ENCODE measurements around the gene GRIK1. TPM values are rescaled to one million over a fixed set of nuclear protein-coding genes. Genes with fewer than 3 reads are reported as not detected.

The GRIK1 gene
- total RNA-seq, 1 donor from 2014 or later: 3.2 TPM

- no peak overlapping the region for H3K4me3 ChIP-seq
- no peaks in the 10 kb centered on the region for H3K9me3 ChIP-seq
- H3K36me3 ChIP-seq: no peaks in the 10 kb centered on the region
- no peak for TF ChIP-seq CTCF (IDR thresholded peaks at IDR 0.05)
- no peaks in the 10 kb centered on the region for H3K27me3 ChIP-seq
- no peak overlapping the region for H3K27ac ChIP-seq
- H3K4me1 ChIP-seq: no peaks in the 10 kb centered on the region
- intact Hi-C loops (cut with DNase I): no loop called here
- no peak for DNase-seq (ENCODE audit: extremely low spot score in 2 of 2)
These were observed 440.0 kb downstream of the GRIK1 start for GRCh38 chr21:29499734-29500343.

DNA sequence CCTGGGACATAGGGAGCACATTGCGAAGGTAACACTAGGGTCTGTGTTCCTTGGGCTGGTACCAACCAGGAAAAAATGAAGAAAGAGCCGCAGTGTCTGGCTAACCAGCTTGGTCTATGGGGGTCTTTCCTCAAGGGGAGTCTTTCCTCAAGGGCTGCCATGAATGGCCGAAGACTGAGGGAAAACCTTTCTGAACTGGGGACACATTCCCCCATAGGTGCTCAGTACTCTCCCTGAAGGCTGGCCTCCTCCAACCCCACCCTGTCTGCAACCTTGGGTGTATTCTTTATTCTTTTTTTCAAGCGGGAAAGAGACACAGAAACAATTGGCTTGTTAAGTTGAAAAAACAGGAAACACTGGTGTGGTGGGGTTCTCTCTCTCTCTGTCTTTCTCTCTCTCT, 440.6 kb downstream of the GRIK1 start:
- intact Hi-C loops (cut with DNase I): no loop called here
- no peak overlapping the region for H3K4me3 ChIP-seq
- H3K9me3 ChIP-seq: no peaks in the 10 kb centered on the region
- TF ChIP-seq CTCF (IDR thresholded peaks at IDR 0.05) (no peak), POLR2AphosphoS5 (IDR thresholded peaks at IDR 0.05; ENCODE audit: insufficient read depth in 1 of 2, low read depth in 1 of 2) (no peak), POLR2A (IDR thresholded peaks at IDR 0.05) (no peak)
- H3K27me3 ChIP-seq: no peaks in the 10 kb centered on the region
- no peak overlapping the region for H3K27ac ChIP-seq
- H3K4me1 ChIP-seq: no peaks in the 10 kb centered on the region
- DNase-seq (ENCODE audit: extremely low spot score in 2 of 2): no peak
- no peaks in the 10 kb centered on the region for H3K36me3 ChIP-seq

GRCh38 chr21:29496337-29496736, 443.5 kb downstream of the GRIK1 start:
- H3K36me3 ChIP-seq: no peaks in the 10 kb centered on the region
- DNase-seq (ENCODE audit: extremely low spot score in 2 of 2): no peak
- H3K27me3 ChIP-seq: no peaks in the 10 kb centered on the region
- no peak overlapping the region for H3K27ac ChIP-seq
- TF ChIP-seq POLR2A (IDR thresholded peaks at IDR 0.05) (no peak), POLR2AphosphoS5 (IDR thresholded peaks at IDR 0.05; ENCODE audit: insufficient read depth in 1 of 2, low read depth in 1 of 2) (no peak), CTCF (IDR thresholded peaks at IDR 0.05) (no peak)
- H3K9me3 ChIP-seq: no peaks in the 10 kb centered on the region
- no peaks in the 10 kb centered on the region for H3K4me1 ChIP-seq
- H3K4me3 ChIP-seq: no peak overlapping the region
- intact Hi-C loops (cut with DNase I): no loop called here

GRCh38 chr21:29490016-29490415, 449.8 kb downstream of the GRIK1 start:
- Histone ChIP-seq H3K36me3 (no peaks in the 10 kb centered on the region), H3K4me3 (no peak overlapping the region), H3K27me3 (no peaks in the 10 kb centered on the region), H3K27ac (no peak overlapping the region), H3K9me3 (no peaks in the 10 kb centered on the region), H3K4me1 (no peaks in the 10 kb centered on the region)
- TF ChIP-seq POLR2A (IDR thresholded peaks at IDR 0.05) (no peak), POLR2AphosphoS5 (IDR thresholded peaks at IDR 0.05; ENCODE audit: insufficient read depth in 1 of 2, low read depth in 1 of 2) (no peak), CTCF (IDR thresholded peaks at IDR 0.05) (no peak)
- DNase-seq (ENCODE audit: extremely low spot score in 2 of 2): no peak
- intact Hi-C loops (cut with DNase I): no loop called here

DNA sequence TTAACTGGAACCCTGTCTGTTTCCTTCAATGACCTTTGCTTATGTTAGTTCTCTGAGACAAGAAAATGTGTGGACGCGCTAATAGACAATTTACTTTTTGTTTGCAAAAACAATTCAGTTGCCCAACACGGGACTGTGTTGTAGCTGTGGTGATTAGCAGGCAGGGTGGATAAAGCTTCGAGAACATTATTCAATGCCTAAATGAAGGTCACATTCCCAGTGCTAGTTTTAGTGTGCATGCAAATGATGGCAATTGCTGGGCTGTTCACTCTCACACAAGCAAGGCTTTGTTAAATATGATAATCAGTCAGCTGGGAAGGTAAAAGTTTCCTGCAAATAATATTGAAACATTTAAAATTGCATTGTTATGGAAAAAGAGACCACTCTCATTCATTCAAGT, 452.6 kb downstream of the GRIK1 start:
- Histone ChIP-seq H3K4me1 (no peaks in the 10 kb centered on the region), H3K27me3 (no peaks in the 10 kb centered on the region), H3K9me3 (no peaks in the 10 kb centered on the region), H3K27ac (no peak overlapping the region), H3K4me3 (no peak overlapping the region), H3K36me3 (no peaks in the 10 kb centered on the region)
- TF ChIP-seq POLR2AphosphoS5 (IDR thresholded peaks at IDR 0.05; ENCODE audit: insufficient read depth in 1 of 2, low read depth in 1 of 2): no peak
- TF ChIP-seq CTCF (IDR thresholded peaks at IDR 0.05): no peak
- TF ChIP-seq POLR2A (IDR thresholded peaks at IDR 0.05): no peak
- DNase-seq (ENCODE audit: extremely low spot score in 2 of 2): no peak
- intact Hi-C loops (cut with DNase I): no loop called here

Other genes with a start within 250 kb of the GRIK1 start
- gene CLDN17, start 226.8 kb upstream of the GRIK1 start, total RNA-seq: 2.2 TPM

All from vagina (tissue), 2 donors.